Measurements from ENCODE around the gene MEST.

- TF ChIP-seq CTCF (IDR thresholded peaks at IDR 0.05; ENCODE audit: low read depth, low read length) (no peak), EZH2phosphoT487 (IDR thresholded peaks at IDR 0.05; ENCODE audit: low read depth) (no peak)
Observed at GRCh38 chr7:130500910-130501309, 9.0 kb downstream of the MEST start.

Measured in OCI-LY3 (cell line).